Measurements from ENCODE around the gene TRAPPC5. TPM values are rescaled to one million over a fixed set of nuclear protein-coding genes. Genes with fewer than 3 reads are reported as not detected.
A peak's percentile ranks its signal among the peaks of the same experiment; 100 is the strongest.

TRAPPC5 gene
- 37.5 and 54.0 TPM in 2 replicates for total RNA-seq (2014; rRNA removed; shearing (Covaris generic))
- polyA plus RNA-seq (2015; cell fraction: cytosol; rRNA removed), result 28.8 and 42.6 TPM in 2 replicates
- polyA plus RNA-seq (2015; cell fraction: nucleus; rRNA removed), result 4.8 and 8.6 TPM in 2 replicates

DNA sequence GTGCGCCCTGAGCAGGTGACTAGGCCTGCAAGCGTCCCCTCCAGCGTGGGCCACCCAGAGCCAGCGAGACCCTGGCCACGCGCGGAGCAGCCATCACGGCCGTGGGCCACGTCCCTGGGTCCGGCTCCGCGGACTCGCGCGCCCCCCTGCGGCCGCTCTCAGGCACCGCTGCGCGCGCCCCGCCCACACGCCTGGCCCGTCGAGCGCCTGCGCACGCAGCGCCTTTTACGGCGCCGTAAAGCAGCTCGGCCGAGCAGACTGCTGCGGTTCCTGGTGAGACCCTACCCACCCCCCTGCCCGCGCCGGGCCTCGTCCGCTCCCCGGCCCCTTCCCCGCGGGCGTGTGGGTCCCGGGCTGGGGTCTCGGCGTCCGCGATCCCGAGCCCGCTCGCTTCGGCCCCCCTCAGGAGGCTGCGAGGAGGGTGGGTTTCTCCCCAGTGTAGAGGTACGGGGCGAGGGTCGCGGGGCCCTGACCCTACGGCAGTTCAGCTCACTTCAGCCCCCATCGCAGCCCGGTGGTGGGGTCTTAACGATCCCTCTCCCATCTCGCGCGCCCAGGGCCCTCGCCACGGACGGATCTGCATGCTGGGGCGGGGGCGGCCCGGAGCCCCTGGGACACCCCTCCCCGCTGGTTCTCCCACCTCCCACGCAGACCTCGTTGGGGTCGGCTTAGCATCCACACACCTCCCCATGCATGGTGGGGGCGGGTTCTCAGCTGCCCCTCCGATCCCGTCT lies at the start of gene TRAPPC5:
Gene TRAPPC5 (plus strand): TSS at position 228 of the 734 bp plus-strand sequence. CDS start 1,421 bp downstream, outside the sequence.
- in situ Hi-C loops (cut with HindIII; ENCODE audit: low pct_unique_long_range_greater_than_20kb, low sequenced_read_pairs), result no loop called here
- peak; percentile 71 for DNase-seq (ENCODE audit: low read depth, low spot score)

DNA sequence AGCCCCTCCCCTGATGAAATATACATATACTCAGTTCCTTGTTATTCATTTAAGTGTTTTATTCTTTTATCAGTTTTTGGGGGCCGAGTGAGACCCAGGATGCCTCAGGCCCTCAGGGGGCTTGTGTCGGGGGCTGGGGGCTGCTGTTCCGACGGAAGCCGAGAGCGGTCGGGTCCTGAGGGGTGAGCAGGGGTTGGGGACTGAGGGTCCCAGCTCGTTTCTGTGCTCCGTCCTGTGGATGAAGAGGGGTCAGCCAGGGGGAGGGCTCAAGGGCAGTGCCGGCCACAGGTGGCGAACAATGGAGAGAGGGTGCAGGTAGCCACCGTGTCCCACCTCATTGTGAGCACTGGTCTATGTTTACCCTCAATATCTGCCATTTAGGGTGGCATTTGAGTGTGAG lies 49.1 kb upstream of the TRAPPC5 start:
- in situ Hi-C loops (cut with HindIII; ENCODE audit: low pct_unique_long_range_greater_than_20kb, low sequenced_read_pairs), result no loop called here
- DNase-seq (ENCODE audit: low read depth, low spot score), result no peak

DNA sequence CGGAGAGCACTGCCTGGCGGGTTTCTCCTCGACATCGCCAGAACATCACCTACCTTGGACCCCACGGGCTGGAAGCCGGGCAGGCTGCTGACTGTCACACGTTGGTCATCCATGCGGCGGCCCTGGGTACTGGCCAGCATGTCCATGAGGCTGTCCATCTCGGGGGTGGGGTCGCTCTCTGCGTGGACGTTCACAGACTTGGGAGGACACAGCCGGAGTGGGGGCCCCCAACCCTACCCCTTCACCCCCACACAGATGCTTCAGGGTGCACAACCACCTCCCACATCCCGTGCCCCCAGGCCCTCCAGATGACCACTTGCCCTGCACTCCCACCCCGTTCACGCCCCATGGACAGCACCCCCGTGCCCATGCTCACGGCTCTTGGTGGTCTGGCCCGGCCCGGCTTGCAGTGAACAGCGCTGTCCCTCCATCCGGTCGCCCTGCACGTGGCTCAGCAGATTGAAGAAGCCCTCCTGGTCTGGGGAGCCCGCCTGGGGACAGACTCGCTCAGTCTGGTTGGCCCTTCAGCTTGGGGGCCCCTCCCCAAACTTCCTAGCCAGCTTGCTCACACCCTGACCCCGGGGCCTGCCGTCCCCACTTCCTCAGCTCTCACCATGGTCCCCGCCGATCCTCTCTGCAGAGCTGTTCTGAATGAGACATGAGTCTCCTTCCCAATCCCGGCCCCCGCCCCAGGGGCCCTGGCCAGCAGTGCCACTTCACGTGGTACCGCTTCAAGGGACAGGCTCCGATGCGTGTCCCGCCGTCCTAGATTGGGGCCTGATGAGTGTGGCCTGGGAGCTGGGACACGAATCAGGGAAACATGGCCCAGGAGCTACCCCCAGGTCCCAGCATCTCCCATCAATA lies 48.1 kb upstream of the TRAPPC5 start:
- in situ Hi-C loops (cut with HindIII; ENCODE audit: low pct_unique_long_range_greater_than_20kb, low sequenced_read_pairs), result no loop called here
- no peak for DNase-seq (ENCODE audit: low read depth, low spot score)

DNA sequence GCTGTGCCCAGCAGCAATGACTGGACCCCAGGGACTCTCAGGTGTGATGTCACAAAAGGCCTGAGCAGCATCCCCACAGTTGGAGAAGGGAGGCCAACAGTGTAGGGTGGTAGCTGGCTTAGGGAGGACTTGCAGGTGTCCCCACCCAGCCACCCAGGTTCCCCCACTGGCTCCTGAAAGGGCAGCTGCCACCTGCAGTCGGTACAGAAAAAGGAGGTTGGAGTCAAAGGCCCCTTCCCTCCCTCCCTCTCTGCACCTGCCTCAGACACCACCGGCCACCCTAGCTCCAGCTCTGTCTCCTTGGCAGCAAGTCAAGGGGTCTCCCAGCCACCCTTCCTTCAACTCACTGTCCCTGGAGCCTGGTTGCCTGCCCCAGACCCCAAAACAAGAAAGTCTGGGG lies 46.9 kb upstream of the TRAPPC5 start, which contains the start of gene PCP2:
Gene PCP2 (minus strand): TSS at position 22 of the 400 bp plus-strand sequence. CDS start 262 bp downstream, outside the sequence.
- in situ Hi-C loops (cut with HindIII; ENCODE audit: low pct_unique_long_range_greater_than_20kb, low sequenced_read_pairs), result no loop called here
- DNase-seq (ENCODE audit: low read depth, low spot score), result no peak

DNA sequence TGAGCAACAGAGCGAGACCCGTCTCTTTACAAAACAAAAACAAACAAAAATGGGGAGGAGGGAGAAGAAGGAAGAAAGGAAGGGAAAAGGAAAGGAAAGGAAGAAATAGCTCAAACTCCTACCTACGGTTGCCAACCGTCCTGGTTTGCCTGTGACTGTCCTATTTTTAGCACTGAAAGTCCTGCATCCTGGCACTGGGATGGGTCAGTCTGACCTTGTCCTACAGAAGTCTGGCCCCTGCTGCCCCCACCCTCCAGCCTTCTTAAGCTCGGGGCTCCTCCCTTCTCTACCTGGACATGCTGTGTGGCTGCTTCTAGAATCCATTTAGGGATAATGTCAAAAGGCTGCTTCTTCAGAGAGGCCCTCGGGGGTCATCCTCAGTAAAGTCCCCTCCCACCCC lies 45.0 kb upstream of the TRAPPC5 start:
- in situ Hi-C loops (cut with HindIII; ENCODE audit: low pct_unique_long_range_greater_than_20kb, low sequenced_read_pairs), result no loop called here
- DNase-seq (ENCODE audit: low read depth, low spot score), result no peak

DNA sequence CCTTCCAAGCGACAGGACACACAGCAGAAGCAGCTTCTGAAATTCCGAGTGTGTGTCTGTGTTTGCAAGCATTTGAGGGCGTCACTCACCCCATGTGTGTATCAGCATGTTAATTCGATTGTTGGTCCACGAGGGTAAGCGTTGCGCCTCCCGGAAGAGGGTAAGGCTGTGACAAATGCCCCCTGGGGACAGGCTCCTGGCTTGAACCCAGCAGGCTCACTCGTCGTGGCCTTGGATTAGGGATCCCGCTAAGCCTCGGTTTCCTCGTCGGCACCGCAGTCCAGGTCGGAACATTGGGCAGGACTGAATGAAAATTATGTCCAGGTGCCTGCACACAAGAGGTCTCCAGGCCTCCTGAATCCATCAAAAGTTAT lies 44.3 kb upstream of the TRAPPC5 start:
- in situ Hi-C loops (cut with HindIII; ENCODE audit: low pct_unique_long_range_greater_than_20kb, low sequenced_read_pairs), result no loop called here
- DNase-seq (ENCODE audit: low read depth, low spot score), result no peak

DNA sequence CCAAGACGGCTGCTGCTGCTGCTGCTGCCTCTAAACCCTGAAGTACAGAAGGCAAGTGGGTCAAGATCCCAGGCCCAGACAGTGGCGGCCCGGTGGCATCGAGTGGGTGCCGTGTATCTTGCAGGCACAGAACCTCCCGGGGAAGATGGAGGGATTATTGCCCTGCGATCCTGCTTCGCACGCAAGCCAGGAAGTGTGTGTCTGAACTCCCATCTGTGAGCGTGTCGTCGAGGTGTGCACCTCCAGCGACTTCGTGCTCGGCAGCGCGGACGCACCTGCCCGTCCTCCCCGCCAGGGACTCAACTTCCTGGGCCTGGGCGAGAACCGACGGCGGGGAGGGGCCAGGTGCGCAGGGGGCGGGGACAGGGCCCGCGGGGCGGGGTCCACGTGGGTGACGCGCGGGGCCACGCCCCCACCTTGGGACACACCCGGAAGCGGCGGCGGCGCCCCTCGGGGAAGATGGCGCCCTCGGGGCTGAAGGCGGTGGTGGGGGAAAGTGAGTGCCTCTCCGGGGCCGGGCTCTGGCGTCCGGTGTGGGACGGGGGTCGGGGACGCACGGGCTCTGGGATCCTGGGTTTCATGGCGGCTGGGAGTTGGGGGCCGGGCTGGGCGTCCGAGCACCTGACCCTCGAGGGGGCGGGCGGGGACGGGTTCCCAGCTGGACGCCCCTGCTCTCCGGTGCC lies 43.8 kb upstream of the TRAPPC5 start, which contains the start of gene STXBP2:
Gene STXBP2 (plus strand): TSS at position 420 of the 683 bp plus-strand sequence. CDS start 40 bp downstream, at position 460.
- in situ Hi-C loops (cut with HindIII; ENCODE audit: low pct_unique_long_range_greater_than_20kb, low sequenced_read_pairs), result no loop called here
- DNase-seq (ENCODE audit: low read depth, low spot score), result no peak

DNA sequence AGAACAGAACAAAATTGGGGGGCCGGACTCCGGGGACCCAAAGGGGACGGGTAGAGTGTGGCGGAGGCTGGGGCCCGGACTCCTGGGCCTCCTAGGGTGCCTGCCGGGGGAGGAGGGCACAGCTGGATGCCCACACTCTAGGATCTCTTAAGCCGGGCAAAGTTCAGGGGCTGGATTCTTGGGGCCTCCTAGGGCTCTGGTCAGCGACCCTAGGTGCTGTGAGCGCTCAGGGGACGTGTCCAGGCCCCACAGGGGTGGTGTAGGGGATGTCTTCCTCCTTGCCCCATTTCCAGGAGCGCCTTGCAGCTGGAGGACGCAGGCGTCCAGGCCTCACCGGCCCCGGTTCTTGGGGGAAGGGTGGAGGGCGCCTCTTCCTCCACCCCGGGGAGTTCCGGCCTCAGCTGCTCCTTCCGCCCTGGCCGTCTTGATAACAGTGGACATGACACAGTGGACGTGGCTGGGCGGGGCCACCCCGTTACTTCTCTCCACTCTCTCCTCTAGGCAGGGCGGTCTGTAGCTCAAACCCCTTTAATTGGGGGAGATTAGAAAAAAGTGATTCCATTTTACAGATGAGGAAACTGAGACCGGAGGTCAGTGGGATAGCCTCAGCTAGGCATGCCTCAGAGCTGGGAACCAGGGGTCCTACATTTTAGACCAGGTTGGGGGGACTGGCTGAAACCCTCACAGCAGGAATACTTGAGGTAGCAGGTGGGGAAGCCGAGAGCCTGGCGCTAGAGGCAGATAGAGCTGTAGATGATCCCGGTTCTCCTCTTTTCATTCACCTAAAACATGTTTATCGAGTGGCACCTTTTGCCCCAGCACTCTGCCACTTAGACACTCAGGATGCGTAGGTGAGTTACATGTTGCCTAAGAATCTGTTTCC lies 43.0 kb upstream of the TRAPPC5 start:
- DNase-seq (ENCODE audit: low read depth, low spot score), result no peak
- in situ Hi-C loops (cut with HindIII; ENCODE audit: low pct_unique_long_range_greater_than_20kb, low sequenced_read_pairs), result no loop called here

DNA sequence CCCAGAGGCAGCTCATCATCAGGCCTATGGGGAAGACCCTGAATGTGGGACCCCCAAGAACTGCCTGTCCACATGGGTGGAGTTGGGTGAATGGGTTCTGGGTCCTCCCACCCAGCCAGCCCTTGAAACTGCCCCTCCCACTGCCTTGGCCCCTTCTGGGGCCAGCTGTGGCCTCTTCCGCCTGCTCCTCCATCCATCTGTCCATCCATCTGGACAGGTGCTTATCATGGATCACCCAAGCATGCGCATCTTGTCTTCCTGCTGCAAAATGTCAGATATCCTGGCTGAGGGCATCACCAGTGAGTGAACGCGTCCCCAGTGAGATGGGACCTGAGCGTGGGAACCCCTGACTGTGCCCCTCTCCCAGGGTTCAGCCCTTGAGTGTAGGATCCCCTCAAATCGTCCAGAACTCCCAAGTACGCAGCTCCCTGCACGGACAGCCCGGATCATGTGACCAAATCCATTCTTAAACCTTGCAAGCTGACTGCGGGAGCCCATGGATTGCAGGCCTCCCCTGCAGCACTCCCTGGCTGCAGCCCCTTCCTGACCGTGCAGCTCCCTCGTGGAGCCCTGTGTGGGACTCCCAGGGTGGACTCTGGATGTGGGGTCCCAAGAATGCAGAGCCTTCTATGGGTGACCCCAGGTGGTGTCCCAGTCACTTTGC lies 41.7 kb upstream of the TRAPPC5 start:
- no peak for DNase-seq (ENCODE audit: low read depth, low spot score)
- in situ Hi-C loops (cut with HindIII; ENCODE audit: low pct_unique_long_range_greater_than_20kb, low sequenced_read_pairs), result no loop called here

DNA sequence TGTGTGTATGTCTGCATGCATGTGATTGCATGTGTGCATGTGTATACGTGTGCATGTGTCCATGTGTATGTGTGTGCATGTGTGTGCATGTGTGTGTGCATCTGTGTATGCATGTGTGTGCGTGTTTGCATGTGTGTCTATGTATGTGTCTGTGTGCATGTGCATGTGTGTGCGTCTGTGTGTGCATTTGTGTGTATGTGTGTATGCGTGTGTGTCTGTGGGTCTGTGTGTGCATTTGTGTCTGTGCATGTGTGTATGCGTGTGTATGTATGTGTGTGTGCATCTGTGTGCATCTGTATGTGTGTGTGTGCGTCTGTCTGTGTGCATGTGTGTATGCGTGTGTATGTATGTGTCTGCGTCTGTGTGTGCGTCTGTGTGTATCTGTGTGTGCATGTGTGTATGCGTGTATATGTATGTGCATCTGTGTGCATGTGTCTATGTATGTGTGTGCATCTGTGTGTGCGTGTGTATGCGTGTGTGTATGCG lies 40.7 kb upstream of the TRAPPC5 start:
- DNase-seq (ENCODE audit: low read depth, low spot score), result no peak
- in situ Hi-C loops (cut with HindIII; ENCODE audit: low pct_unique_long_range_greater_than_20kb, low sequenced_read_pairs), result no loop called here

DNA sequence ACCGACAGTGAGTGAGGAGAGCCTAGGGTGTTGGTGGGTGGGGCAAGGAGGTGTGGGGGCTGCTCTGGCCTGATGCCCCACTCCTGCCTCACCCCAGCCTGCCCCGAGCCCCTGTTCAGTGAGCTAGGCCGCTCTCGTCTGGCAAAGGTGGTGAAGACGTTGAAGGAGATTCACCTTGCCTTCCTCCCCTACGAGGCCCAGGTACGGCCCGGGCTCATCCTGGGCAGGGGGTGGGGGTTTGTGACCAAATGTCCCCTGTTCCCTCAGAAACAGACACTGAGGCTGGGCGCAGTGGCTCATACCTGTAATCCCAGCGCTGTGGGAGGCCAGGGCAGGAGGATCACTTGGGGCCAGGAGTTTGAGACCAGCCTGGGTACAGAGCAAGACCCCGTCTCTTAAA lies 39.8 kb upstream of the TRAPPC5 start:
- no peak for DNase-seq (ENCODE audit: low read depth, low spot score)
- in situ Hi-C loops (cut with HindIII; ENCODE audit: low pct_unique_long_range_greater_than_20kb, low sequenced_read_pairs), result no loop called here

DNA sequence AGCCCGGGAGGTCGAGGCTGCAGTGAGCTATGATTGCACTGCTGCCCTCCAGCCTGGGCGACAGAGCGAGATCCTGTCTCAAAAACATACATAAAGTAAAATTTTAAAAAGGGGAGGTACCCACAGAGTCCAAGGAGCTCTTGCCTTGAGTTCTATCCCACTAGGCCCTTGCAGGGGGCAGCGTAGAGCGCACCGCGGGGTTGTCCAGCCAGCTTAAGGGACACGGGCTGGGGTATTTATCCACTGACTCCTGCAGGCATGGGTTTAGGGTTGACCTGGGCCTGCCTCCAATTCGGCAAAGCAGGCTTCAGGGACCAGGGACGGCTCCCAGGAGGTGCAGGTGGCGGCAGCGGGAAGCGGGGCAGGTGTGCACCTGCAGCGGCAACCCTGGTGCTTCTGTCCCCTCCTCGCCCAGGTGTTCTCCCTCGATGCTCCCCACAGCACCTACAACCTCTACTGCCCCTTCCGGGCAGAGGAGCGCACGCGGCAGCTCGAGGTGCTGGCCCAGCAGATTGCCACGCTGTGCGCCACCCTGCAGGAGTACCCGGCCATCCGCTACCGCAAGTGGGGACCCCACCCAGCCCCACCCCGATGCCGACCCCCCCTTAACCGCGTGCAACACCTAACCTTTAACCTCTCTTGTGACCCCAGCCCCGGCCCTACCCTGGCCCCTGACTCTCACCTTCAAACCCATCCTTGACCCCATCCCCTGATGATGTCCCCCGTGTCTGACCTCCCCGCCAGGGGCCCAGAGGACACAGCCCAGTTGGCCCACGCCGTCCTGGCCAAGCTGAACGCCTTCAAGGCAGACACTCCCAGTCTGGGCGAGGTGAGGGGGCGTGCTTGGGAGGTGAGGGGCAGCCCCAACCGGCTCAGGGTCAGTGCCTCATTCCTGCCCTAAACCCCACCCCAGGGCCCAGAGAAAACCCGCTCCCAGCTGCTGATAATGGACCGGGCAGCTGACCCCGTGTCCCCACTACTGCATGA lies 39.0 kb upstream of the TRAPPC5 start:
- DNase-seq (ENCODE audit: low read depth, low spot score), result no peak
- in situ Hi-C loops (cut with HindIII; ENCODE audit: low pct_unique_long_range_greater_than_20kb, low sequenced_read_pairs), result no loop called here

DNA sequence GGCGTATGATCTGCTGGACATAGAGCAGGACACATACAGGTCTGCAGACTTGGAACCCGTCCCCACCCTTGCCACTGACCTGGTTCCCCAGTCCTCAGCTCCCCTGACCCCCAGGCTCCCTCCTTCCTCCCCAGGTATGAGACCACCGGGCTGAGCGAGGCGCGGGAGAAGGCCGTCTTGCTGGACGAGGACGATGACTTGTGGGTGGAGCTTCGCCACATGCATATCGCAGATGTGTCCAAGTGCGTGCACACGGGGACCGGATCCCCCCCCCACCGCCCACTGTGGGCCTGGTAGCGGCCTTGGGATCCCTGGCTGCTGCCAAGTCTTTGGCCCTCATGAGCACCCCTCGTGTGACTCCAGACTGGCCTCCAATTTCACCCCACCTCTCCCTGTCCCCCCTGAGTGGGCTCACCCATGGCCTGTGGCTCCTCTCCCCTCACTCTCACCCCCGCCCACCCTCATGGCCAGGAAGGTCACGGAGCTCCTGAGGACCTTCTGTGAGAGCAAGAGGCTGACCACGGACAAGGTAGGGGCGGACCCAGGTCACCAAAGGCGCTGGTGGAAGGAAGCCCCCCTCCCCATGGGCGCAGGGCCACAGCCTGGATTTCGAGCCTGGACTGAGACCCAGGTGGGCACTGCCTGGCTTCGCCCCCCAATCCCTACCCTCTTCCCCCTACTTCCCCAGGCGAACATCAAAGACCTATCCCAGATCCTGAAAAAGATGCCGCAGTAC lies 38.2 kb upstream of the TRAPPC5 start:
- in situ Hi-C loops (cut with HindIII; ENCODE audit: low pct_unique_long_range_greater_than_20kb, low sequenced_read_pairs), result no loop called here
- no peak for DNase-seq (ENCODE audit: low read depth, low spot score)

DNA sequence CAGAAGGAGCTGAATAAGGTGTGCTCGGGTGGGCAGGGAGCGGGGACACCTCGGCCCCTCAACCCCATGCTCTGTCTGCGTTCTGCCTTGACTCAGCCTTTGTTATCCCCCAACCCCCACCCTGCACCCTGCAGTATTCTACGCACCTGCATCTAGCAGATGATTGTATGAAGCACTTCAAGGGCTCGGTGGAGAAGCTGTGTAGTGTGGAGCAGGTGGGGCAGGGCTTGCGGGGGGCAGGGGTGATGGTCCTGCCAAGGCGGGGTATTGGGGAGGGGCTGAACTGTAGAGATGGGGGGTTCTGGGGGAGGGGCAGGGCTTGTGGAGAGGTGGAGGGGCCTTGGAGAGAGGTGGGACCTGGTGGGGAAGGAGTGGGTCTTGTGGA lies 37.6 kb upstream of the TRAPPC5 start:
- no peak for DNase-seq (ENCODE audit: low read depth, low spot score)
- in situ Hi-C loops (cut with HindIII; ENCODE audit: low pct_unique_long_range_greater_than_20kb, low sequenced_read_pairs), result no loop called here

Data from SK-MEL-5 (cell line).